GM19397 (cell line): ENCODE results near the gene IMP4.

ENCODE experiments used
- ATAC-seq: cut with Tn5 transposase; IDR thresholded peaks from one replicate; pipeline ENCODE4 v1.9.1; 2021; ENCODE audit warnings: mild to moderate bottlenecking, moderate library complexity; ENCODE audit not compliant: unreplicated experiment

Gene IMP4

GRCh38 chr2:130375291-130376266 is 32.9 kb downstream of the IMP4 start:
- ATAC-seq, result no peak

- peak; percentile 41 for ATAC-seq
Observed at GRCh38 chr2:130376433-130377293, 34.0 kb downstream of the IMP4 start.

DNA sequence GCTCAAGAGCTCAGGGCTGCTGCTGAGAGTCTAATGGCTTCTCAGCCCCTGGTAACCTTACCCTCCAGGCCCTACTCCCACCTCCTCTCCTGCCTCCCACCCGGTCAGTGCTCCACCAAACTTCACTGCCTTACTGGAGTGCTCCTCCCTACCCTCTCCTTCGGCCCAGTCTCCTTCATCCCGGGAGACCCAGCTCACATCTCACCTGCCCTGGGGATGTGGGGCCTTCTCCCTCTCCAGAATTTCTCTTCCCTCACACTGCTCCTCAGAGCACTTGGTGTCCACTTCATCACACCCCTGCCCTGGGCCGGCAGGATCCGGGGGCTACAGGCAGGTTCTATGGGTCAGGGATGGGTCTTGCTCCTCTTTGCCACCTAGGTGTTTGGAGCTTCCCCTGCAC is 34.8 kb downstream of the IMP4 start:
- no peak for ATAC-seq

- no peak for ATAC-seq
Observed at GRCh38 chr2:130378206-130378897, 35.7 kb downstream of the IMP4 start.

DNA sequence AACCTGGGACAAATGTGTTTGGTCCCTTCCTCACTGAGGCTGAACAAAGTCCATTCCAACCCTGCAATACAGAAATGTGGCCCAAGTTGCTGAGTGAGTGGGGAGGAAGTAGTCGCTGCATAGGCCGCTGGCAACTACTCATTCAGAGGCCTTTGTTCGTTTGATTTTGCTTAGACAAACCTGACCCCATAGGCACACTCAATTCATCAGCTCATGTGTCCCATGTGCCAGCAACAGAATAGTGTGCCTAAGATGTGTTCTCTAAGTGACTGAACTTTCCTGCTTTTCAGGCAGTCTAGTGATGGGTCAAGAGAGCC is 36.2 kb downstream of the IMP4 start:
- no peak for ATAC-seq

- no peak for ATAC-seq
Observed at GRCh38 chr2:130380096-130380934, 37.6 kb downstream of the IMP4 start.

DNA sequence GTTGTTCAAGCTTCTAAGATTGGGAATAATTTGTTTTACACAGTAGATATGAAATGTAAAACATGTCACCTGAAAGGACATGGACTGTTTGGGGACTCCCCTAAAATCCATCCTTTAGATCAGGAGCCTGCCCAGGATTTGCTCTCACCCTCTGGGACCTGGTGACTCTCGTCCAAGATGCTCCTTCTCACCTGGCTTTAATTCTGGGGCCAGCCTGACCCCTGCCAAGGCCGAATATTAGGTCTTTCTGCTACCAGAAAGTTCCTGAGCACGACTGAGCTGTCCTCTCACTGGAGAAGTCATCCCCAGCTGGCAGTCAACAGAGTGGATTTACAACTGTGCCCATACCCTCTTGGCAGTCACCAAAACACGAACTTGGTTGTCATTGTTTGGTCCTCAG is 38.4 kb downstream of the IMP4 start:
- ATAC-seq, result no peak

- no peak for ATAC-seq
Observed at GRCh38 chr2:130381619-130382018, 38.9 kb downstream of the IMP4 start.

DNA sequence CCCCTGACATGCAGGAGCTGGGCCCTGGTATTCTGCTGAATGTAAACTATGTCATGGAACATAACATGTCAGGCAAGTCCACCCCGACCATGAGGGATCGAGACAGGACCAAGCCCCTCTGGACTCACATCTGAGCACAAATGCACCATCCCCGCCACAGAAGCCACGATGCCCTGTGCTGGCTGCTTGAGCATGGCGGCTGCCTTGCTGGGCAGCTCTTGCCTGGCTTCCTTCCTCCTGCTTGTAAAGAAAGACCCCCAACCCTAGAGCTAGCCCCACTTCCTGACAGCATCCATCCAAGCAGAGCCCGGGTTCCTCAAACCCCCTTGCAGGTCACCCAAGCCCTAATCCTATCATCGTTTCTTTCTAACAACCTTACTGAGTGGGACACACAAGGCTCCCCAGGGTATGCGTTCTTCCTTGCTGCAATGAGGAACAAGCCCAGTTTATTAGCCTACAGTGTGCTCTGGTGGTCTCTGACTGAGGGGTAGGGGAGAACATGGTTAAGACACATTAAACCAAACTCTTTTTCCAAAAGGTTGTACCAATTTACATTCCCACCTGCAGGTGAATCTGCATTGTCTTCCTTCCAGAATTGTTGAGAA is 39.7 kb downstream of the IMP4 start:
- ATAC-seq, result no peak

DNA sequence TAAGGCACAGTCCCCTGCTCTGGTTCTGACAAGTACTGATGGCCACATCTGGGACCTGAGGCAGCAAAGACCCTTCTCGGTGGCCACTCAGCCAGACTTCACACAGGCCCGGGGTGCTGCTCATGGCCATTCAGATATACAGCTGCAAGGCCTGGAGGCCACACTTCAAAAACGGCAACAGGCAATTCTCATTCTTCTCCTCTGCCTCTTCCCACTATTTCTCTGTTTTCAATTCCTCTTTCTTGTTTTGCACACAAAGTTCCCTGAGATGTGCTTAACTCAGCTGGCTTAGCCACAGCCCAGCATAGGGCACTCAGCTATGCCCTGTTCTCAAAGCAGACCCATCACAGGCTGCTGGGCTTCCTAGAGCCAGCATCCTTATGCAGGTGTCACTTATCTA is 43.0 kb downstream of the IMP4 start:
- ATAC-seq, result no peak

GRCh38 chr2:130387071-130387400 is 44.3 kb downstream of the IMP4 start:
- no peak for ATAC-seq

DNA sequence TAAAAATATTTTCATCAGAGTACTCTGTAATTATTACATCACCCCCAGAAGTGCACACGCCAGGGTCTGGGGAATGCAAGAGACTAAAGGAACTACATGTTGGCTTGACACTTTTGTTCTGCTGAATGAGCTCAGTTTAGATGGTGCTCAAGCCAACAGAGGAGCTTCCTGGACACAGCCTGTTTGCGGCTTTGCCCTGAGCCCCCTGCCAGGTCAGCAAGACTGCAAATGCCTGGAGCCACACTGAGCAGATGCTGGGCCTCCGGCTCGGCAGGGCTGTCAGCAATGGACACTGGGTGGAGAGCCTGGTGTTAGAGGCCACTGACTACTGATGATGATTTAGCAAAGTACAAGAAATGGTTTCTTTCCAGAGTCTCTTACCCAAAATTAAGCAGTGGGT is 45.1 kb downstream of the IMP4 start:
- ATAC-seq, result no peak

DNA sequence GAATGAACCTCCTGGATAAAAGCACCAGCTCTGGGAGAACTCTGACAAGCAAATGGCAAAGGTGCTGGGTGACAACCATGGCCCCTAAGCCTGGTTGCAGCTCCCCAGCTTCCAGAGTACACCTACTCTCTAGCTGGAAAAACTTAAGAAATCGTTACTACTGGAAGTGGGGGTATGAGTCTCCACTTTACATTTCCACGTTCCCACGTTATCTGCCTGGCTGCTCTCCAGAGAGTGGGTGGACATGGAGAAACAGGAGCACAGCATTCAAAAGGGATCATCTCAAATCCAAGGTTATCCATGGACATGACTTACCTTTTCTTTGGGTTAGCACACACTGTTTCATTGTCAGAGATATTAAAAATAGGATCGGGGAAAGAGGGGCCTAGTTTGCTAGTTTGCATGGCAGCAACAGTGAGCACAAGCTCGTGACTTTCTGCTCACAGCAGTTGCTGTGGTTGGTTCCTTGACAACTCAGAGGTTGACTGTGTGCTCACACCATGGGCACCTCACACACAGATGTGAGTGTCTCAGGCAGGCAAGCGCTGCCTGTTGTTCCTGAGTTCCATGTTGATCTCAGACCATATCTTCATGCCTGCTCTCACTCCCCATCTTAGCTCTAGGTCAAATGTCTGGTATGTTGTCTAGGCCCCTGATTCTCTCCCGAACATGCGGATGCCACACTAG is 45.7 kb downstream of the IMP4 start:
- ATAC-seq, result no peak

- no peak for ATAC-seq
Observed at GRCh38 chr2:130389358-130389757, 46.7 kb downstream of the IMP4 start.

DNA sequence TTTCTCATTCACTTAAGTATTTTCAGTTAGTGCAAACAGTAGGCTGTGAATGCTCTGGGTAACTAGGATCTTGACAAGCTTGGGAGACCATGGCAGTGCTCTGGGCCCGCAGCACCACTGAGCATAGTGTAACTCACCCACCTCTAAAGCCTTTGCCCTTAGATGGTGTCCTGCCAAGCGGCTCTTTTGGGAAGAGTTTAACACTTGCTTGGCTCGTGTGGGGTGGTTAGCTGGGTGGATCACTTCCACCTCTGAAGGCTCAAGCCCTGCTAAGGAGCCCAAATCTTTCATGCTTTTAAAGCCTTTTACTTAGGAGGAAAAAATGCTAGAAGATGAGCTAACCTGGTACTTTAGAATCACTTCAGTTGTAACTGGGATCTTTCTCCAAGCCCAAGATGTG is 47.1 kb downstream of the IMP4 start:
- no peak for ATAC-seq

DNA sequence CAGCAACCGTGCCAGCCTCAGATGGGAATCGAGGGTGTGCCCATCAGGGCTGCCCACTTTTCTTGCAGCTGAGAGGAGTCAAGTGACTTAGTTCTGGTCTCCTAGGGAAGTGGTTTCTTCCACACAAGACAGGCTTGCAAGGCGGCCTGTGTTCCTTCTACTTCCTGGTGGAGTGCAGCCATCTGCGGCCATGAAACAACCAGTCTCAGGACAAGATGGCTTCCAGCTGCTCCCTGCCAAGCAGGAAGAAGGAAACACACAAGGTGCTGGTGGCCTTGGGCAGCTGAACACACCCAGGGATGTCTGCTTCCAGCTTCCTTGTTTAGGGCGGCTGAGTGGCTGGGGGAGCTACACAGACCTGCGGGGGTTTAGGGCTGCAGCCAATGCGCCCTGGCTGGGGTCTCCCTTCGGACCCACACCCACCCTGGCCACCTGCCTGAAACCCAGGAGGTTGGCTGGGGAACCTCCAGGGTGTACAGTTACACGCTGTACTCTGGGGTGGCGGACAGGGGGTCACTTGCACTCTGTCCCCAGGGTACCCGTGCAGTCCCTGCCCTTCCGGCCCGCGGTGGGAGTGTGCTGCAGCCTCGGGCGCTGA is 47.9 kb downstream of the IMP4 start:
- ATAC-seq, result peak; percentile 15

GRCh38 chr2:130391058-130391871 is 48.6 kb downstream of the IMP4 start:
- peak; percentile 86 for ATAC-seq
